CD4-positive, alpha-beta T cell treated with Interleukin-17A for 4 hours (primary cell): ENCODE results near the gene ATMIN.
A peak's percentile ranks its signal among the peaks of the same experiment; 100 is the strongest.

Experiments
- DNase-seq: peaks from one replicate; pipeline ENCODE4 v3.0.0-alpha.2; 2020; ENCODE audit warnings: mixed read lengths

Gene ATMIN

GRCh38 chr16:81073560-81074330 is 38.1 kb downstream of the ATMIN start:
- DNase-seq: no peak

- peak; percentile 95 for DNase-seq
Observed at GRCh38 chr16:81076566-81077075, 41.0 kb downstream of the ATMIN start.

- peak; percentile 98 for DNase-seq
Observed at GRCh38 chr16:81077076-81077940, 41.7 kb downstream of the ATMIN start, which contains the start of gene C16orf46. Gene C16orf46 (minus strand): TSS chr16:81077238. CDS start chr16:81063955, 13,283 bp downstream.

GRCh38 chr16:81080233-81080632 is 44.6 kb downstream of the ATMIN start:
- no peak for DNase-seq

- DNase-seq: no peak
Observed at GRCh38 chr16:81081014-81081413, 45.4 kb downstream of the ATMIN start.

- DNase-seq: no peak
Observed at GRCh38 chr16:81088836-81089235, 53.2 kb downstream of the ATMIN start.

GRCh38 chr16:81094771-81095251 is 59.2 kb downstream of the ATMIN start:
- DNase-seq: no peak

GRCh38 chr16:81095653-81095952 is 60.0 kb downstream of the ATMIN start:
- DNase-seq: no peak

- DNase-seq: peak; percentile 99
Observed at GRCh38 chr16:81095953-81096714, 60.5 kb downstream of the ATMIN start, which contains the start of gene GCSH. Gene GCSH (minus strand): TSS chr16:81096395. CDS start chr16:81096278, 117 bp downstream.

GRCh38 chr16:81096715-81097208 is 61.1 kb downstream of the ATMIN start:
- no peak for DNase-seq
